ENCODE measurements around the gene BMPR1B. TPM values are rescaled to one million over a fixed set of nuclear protein-coding genes. Genes with fewer than 3 reads are reported as not detected.
"Not testable (repeated sequence)": the region's sequence is repeated elsewhere in the genome, so short reads cannot be mapped to it uniquely, and the experiment has no call there.

The BMPR1B gene
- total RNA-seq, 6 experiments from 2014 or later, result 0.31 to 1.6 (median 0.62) TPM

DNA sequence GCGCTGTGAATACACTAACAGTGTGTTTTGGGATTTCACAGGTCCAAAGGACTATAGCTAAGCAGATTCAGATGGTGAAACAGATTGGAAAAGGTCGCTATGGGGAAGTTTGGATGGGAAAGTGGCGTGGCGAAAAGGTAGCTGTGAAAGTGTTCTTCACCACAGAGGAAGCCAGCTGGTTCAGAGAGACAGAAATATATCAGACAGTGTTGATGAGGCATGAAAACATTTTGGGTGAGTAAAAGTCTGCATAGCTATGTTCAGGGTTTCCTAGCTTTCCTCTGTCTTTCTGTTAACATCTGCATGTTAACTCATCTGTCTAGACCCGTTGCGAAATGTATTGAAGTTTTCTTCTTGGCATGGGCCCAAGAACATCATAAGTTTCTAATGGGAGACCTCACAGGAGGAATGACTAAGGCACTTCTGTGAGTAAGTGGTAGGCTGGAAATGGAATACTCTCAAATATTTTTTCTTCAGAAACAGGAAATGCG, 372.1 kb downstream of the BMPR1B start:
- Histone ChIP-seq H3K4me3 (no peak overlapping the region), H3K27ac (no peak overlapping the region), H3K36me3 (no peaks in the 10 kb centered on the region), H3K4me1 (no peaks in the 10 kb centered on the region), H3K9me3 (no peaks in the 10 kb centered on the region), H3K27me3 (no peaks in the 10 kb centered on the region)
- no peak for TF ChIP-seq POLR2A (IDR thresholded peaks at IDR 0.05)
- TF ChIP-seq, protein P1, sequence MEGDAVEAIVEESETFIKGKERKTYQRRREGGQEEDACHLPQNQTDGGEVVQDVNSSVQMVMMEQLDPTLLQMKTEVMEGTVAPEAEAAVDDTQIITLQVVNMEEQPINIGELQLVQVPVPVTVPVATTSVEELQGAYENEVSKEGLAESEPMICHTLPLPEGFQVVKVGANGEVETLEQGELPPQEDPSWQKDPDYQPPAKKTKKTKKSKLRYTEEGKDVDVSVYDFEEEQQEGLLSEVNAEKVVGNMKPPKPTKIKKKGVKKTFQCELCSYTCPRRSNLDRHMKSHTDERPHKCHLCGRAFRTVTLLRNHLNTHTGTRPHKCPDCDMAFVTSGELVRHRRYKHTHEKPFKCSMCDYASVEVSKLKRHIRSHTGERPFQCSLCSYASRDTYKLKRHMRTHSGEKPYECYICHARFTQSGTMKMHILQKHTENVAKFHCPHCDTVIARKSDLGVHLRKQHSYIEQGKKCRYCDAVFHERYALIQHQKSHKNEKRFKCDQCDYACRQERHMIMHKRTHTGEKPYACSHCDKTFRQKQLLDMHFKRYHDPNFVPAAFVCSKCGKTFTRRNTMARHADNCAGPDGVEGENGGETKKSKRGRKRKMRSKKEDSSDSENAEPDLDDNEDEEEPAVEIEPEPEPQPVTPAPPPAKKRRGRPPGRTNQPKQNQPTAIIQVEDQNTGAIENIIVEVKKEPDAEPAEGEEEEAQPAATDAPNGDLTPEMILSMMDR (IDR thresholded peaks at IDR 0.05), result no peak
- intact Hi-C loops (cut with DNase I), result no loop called here
- ATAC-seq (peak in 2 of 4 donors; percentile 19 to 28), DNase-seq (no peak)
- WGBS (ENCODE audit: insufficient coverage, low coverage, low lambda C conversion rate, missing lambda C conversion rate), result 30% methylated on average over 7 of the region's 7 CpGs

DNA sequence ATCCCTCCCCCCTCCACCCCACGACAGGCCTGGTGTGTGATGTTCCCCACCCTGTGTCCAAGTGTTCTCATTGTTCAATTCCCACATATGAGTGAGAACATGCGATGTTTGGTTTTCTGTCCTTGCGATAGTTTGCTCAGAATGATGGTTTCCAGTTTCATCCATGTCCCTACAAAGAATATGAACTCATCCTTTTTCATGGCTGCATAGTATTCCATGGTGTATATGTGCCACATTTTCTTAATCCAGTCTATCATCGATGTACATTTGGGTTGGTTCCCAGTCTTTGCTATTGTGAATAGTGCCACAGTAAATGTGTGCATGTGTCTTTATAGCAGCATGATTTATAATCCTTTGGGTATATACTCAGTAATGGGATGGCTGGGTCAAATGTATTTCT, 376.3 kb downstream of the BMPR1B start:
- DNase-seq; H3K4me1 ChIP-seq; H3K4me3 ChIP-seq; H3K9me3 ChIP-seq; H3K27ac ChIP-seq; intact Hi-C loops (cut with DNase I); H3K36me3 ChIP-seq; ATAC-seq; H3K27me3 ChIP-seq: not testable (repeated sequence)
- WGBS (ENCODE audit: insufficient coverage, low coverage, low lambda C conversion rate, missing lambda C conversion rate), result 74% methylated on average over 4 of the region's 4 CpGs

DNA sequence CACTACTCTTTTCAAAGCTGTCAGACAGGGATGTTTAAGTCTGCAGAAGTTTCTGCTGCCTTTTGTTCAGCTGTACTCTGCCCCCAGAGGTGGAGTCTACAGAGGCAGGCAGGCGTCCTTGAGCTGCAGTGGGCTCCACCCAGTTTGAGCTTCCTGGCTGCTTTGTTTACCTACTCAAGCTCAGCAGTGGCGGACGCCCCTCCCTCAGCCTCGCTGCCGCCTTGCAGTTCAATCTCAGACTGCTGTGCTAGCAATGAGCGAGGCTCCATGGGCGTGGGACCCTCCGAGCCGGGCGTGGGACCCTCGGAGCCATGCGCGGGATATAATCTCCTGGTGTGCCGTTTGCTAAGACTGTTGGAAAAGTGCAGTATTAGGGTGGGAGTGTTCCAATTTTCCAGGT, 381.7 kb downstream of the BMPR1B start:
- DNase-seq, result not testable (repeated sequence)
- 80% methylated on average over 1 of the region's 14 CpGs for WGBS (ENCODE audit: insufficient coverage, low coverage, low lambda C conversion rate, missing lambda C conversion rate)

DNA sequence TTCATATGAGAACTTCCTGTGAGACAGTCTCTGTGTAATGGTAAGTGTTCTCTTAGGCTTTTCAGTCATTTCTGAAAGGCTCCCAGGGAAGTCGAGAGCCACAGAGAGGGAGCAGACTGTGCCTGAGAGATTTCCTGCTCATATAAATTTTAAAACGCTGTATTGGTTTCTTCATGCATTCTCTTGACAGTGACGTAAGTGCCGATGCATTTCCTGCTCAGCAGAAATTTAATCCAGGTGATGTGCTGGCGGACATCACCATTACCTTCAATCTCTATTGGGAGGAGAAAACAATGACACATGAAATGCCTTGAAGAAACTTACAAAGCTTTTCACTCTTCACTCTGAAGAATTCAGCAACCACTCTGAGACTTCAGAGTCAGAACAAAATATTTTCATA, 383.6 kb downstream of the BMPR1B start:
- no peak for ATAC-seq
- Histone ChIP-seq H3K27me3 (no peaks in the 10 kb centered on the region), H3K27ac (no peak overlapping the region), H3K9me3 (no peaks in the 10 kb centered on the region), H3K36me3 (no peaks in the 10 kb centered on the region), H3K4me1 (no peaks in the 10 kb centered on the region), H3K4me3 (no peak overlapping the region)
- 47% methylated on average over 5 of the region's 5 CpGs for WGBS (ENCODE audit: insufficient coverage, low coverage, low lambda C conversion rate, missing lambda C conversion rate)
- intact Hi-C loops (cut with DNase I), result no loop called here
- DNase-seq, result no peak
- TF ChIP-seq, protein P1 (IDR thresholded peaks at IDR 0.05), result no peak
- no peak for TF ChIP-seq POLR2A (IDR thresholded peaks at IDR 0.05)

More for the DNA sequence above, 381.7 kb downstream of the BMPR1B start:
- H3K4me1 ChIP-seq; H3K4me3 ChIP-seq; ATAC-seq; intact Hi-C loops (cut with DNase I); H3K27me3 ChIP-seq; H3K27ac ChIP-seq; H3K36me3 ChIP-seq; H3K9me3 ChIP-seq: not testable (repeated sequence)

DNA sequence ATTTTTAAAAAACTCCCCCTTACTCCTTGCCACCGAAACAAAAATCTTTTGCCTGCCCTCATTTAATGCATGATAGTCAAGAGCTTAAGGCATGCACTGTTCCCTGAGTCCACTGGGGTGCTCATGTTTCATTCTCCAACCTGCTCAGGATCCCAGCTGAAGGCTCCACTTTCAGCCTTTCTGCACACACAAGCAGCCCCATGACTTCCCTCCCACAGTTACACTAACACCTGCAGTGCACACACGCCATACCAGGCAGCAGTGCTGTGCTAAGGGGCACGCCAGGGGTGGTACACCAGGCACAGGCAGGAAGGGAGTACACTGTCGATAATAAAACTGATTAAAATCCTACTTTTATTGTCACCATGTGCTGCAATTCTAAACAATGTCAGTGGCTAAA, 385.2 kb downstream of the BMPR1B start:
- 59% methylated on average over 4 of the region's 4 CpGs for WGBS (ENCODE audit: insufficient coverage, low coverage, low lambda C conversion rate, missing lambda C conversion rate)
- TF ChIP-seq, protein P1 (IDR thresholded peaks at IDR 0.05), result no peak
- TF ChIP-seq POLR2A (IDR thresholded peaks at IDR 0.05), result no peak
- DNase-seq (no peak), ATAC-seq (no peak)
- H3K4me3 ChIP-seq, result no peak overlapping the region
- no peaks in the 10 kb centered on the region for H3K9me3 ChIP-seq
- no peaks in the 10 kb centered on the region for H3K36me3 ChIP-seq
- no peak overlapping the region for H3K27ac ChIP-seq
- no peaks in the 10 kb centered on the region for H3K27me3 ChIP-seq
- intact Hi-C loops (cut with DNase I), result no loop called here
- no peaks in the 10 kb centered on the region for H3K4me1 ChIP-seq

DNA sequence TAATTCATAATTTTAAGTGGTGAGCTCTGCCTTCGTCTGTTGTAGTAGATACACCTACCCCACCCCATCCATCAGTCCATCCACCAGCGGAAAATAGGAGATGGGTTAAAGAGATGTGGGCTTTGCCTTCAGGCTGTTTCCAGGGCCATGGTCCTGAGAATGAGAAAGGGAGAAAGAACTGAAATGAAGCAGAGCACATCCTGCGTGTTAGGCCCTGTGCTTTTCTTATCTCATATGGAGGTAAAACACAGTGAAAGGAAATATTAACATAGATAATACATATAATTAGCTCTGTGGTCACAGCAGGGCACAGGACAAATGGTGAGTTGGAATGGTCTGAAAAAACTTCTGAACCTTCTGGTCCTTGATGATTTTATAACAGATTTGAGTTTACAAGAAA, 393.5 kb downstream of the BMPR1B start:
- Histone ChIP-seq H3K27me3 (no peaks in the 10 kb centered on the region), H3K4me1 (no peaks in the 10 kb centered on the region), H3K27ac (no peak overlapping the region), H3K36me3 (no peaks in the 10 kb centered on the region), H3K4me3 (no peak overlapping the region), H3K9me3 (no peaks in the 10 kb centered on the region)
- TF ChIP-seq, protein P1 (IDR thresholded peaks at IDR 0.05), result no peak
- TF ChIP-seq POLR2A (IDR thresholded peaks at IDR 0.05), result no peak
- ATAC-seq (no peak), DNase-seq (no peak)
- 48% methylated on average over 3 of the region's 3 CpGs for WGBS (ENCODE audit: insufficient coverage, low coverage, low lambda C conversion rate, missing lambda C conversion rate)
- intact Hi-C loops (cut with DNase I), result no loop called here

All from right lobe of liver (tissue), 6 donors.